Measurements from ENCODE around the gene SAMD11.

SAMD11 gene

GRCh38 chr1:938088-938683 lies 14.5 kb downstream of the SAMD11 start:
- FAIRE-seq: no peak
- DNase-seq (ENCODE audit: insufficient read length, low spot score): no peak
- no peak for TF ChIP-seq TAF1 (IDR thresholded peaks at IDR 0.05; ENCODE audit: low read depth, low read length)

GRCh38 chr1:938711-939489 lies 15.2 kb downstream of the SAMD11 start:
- DNase-seq (ENCODE audit: insufficient read length, low spot score): no peak
- FAIRE-seq: no peak
- TF ChIP-seq POLR2AphosphoS5 (IDR thresholded peaks at IDR 0.05; ENCODE audit: low read depth, low read length): no peak
- TF ChIP-seq TAF1 (IDR thresholded peaks at IDR 0.05; ENCODE audit: low read depth, low read length): no peak
- no peak for TF ChIP-seq POLR2A (IDR thresholded peaks at IDR 0.05; ENCODE audit: low read depth, low read length)
- TF ChIP-seq POU2F2 (IDR thresholded peaks at IDR 0.05; ENCODE audit: low read depth, low read length): no peak
- TF ChIP-seq PAX5 (IDR thresholded peaks at IDR 0.05; ENCODE audit: insufficient read depth, low read length, severe bottlenecking): no peak
- TF ChIP-seq SPI1 (IDR thresholded peaks at IDR 0.05; ENCODE audit: low read depth, low read length): no peak

- no peak for DNase-seq (ENCODE audit: insufficient read length, low spot score)
- no peak for FAIRE-seq
- TF ChIP-seq TAF1 (IDR thresholded peaks at IDR 0.05; ENCODE audit: low read depth, low read length) (no peak), SPI1 (IDR thresholded peaks at IDR 0.05; ENCODE audit: low read depth, low read length) (no peak)
Measured at GRCh38 chr1:939511-940106, 15.9 kb downstream of the SAMD11 start.

GRCh38 chr1:940107-941014 lies 16.6 kb downstream of the SAMD11 start:
- no peak for FAIRE-seq
- peak; percentile 68 for DNase-seq (ENCODE audit: insufficient read length, low spot score)
- no peak for TF ChIP-seq PAX5 (IDR thresholded peaks at IDR 0.05; ENCODE audit: insufficient read depth, low read length, severe bottlenecking)
- no peak for TF ChIP-seq SPI1 (IDR thresholded peaks at IDR 0.05; ENCODE audit: low read depth, low read length)
- no peak for TF ChIP-seq POLR2AphosphoS5 (IDR thresholded peaks at IDR 0.05; ENCODE audit: low read depth, low read length)
- TF ChIP-seq POLR2A (IDR thresholded peaks at IDR 0.05; ENCODE audit: low read depth, low read length): no peak
- no peak for TF ChIP-seq TAF1 (IDR thresholded peaks at IDR 0.05; ENCODE audit: low read depth, low read length)
- no peak for TF ChIP-seq POU2F2 (IDR thresholded peaks at IDR 0.05; ENCODE audit: low read depth, low read length)

GRCh38 chr1:941015-941587 lies 17.4 kb downstream of the SAMD11 start:
- FAIRE-seq: peak; percentile 5
- no peak for DNase-seq (ENCODE audit: insufficient read length, low spot score)
- TF ChIP-seq SPI1 (IDR thresholded peaks at IDR 0.05; ENCODE audit: low read depth, low read length) (no peak), PAX5 (IDR thresholded peaks at IDR 0.05; ENCODE audit: insufficient read depth, low read length, severe bottlenecking) (no peak), POU2F2 (IDR thresholded peaks at IDR 0.05; ENCODE audit: low read depth, low read length) (no peak), POLR2A (IDR thresholded peaks at IDR 0.05; ENCODE audit: low read depth, low read length) (no peak), POLR2AphosphoS5 (IDR thresholded peaks at IDR 0.05; ENCODE audit: low read depth, low read length) (no peak), TAF1 (IDR thresholded peaks at IDR 0.05; ENCODE audit: low read depth, low read length) (no peak)

GRCh38 chr1:941588-942383 lies 18.1 kb downstream of the SAMD11 start:
- FAIRE-seq: no peak
- peak; percentile 85 for DNase-seq (ENCODE audit: insufficient read length, low spot score)
- TF ChIP-seq SPI1 (IDR thresholded peaks at IDR 0.05; ENCODE audit: low read depth, low read length) (no peak), POLR2AphosphoS5 (IDR thresholded peaks at IDR 0.05; ENCODE audit: low read depth, low read length) (no peak), POLR2A (IDR thresholded peaks at IDR 0.05; ENCODE audit: low read depth, low read length) (no peak), TAF1 (IDR thresholded peaks at IDR 0.05; ENCODE audit: low read depth, low read length) (no peak), PAX5 (IDR thresholded peaks at IDR 0.05; ENCODE audit: insufficient read depth, low read length, severe bottlenecking) (no peak), POU2F2 (IDR thresholded peaks at IDR 0.05; ENCODE audit: low read depth, low read length) (no peak)

- TF ChIP-seq TAF1 (IDR thresholded peaks at IDR 0.05; ENCODE audit: low read depth, low read length): no peak
- no peak for TF ChIP-seq POLR2AphosphoS5 (IDR thresholded peaks at IDR 0.05; ENCODE audit: low read depth, low read length)
- TF ChIP-seq SPI1 (IDR thresholded peaks at IDR 0.05; ENCODE audit: low read depth, low read length): no peak
- no peak for TF ChIP-seq POU2F2 (IDR thresholded peaks at IDR 0.05; ENCODE audit: low read depth, low read length)
- TF ChIP-seq PAX5 (IDR thresholded peaks at IDR 0.05; ENCODE audit: insufficient read depth, low read length, severe bottlenecking): no peak
- no peak for TF ChIP-seq POLR2A (IDR thresholded peaks at IDR 0.05; ENCODE audit: low read depth, low read length)
- FAIRE-seq: no peak
- DNase-seq (ENCODE audit: insufficient read length, low spot score): no peak
Measured at GRCh38 chr1:942411-942821, 18.7 kb downstream of the SAMD11 start.

- TF ChIP-seq TAF1 (IDR thresholded peaks at IDR 0.05; ENCODE audit: low read depth, low read length): no peak
- TF ChIP-seq POLR2AphosphoS5 (IDR thresholded peaks at IDR 0.05; ENCODE audit: low read depth, low read length): no peak; the same call in 1 of the 2 replicates
- TF ChIP-seq POLR2A (IDR thresholded peaks at IDR 0.05; ENCODE audit: low read depth, low read length): no peak
- TF ChIP-seq PAX5 (IDR thresholded peaks at IDR 0.05; ENCODE audit: insufficient read depth, low read length, severe bottlenecking): no peak
- TF ChIP-seq POU2F2 (IDR thresholded peaks at IDR 0.05; ENCODE audit: low read depth, low read length): no peak
- no peak for TF ChIP-seq SPI1 (IDR thresholded peaks at IDR 0.05; ENCODE audit: low read depth, low read length)
- no peak for DNase-seq (ENCODE audit: insufficient read length, low spot score)
- FAIRE-seq: no peak
Measured at GRCh38 chr1:942864-943533, 19.3 kb downstream of the SAMD11 start.
